Measurements from ENCODE around the gene RPLP1. TPM values are rescaled to one million over a fixed set of nuclear protein-coding genes. Genes with fewer than 3 reads are reported as not detected.
"Not testable (repeated sequence)": the region's sequence is repeated elsewhere in the genome, so short reads cannot be mapped to it uniquely, and the experiment has no call there.

Gene RPLP1
- polyA plus RNA-seq, 1 donor: 1,121 TPM

GRCh38 chr15:69433831-69434230, 18.8 kb upstream of the RPLP1 start:
- DNase-seq: no peak

- DNase-seq: no peak
Measured at GRCh38 chr15:69434238-69434637, 18.4 kb upstream of the RPLP1 start.

- no peak for DNase-seq
Measured at GRCh38 chr15:69434679-69435078, 17.9 kb upstream of the RPLP1 start.

GRCh38 chr15:69435985-69436384, 16.6 kb upstream of the RPLP1 start:
- DNase-seq: no peak

GRCh38 chr15:69436951-69437350, 15.7 kb upstream of the RPLP1 start:
- no peak for DNase-seq

- DNase-seq: no peak
Measured at GRCh38 chr15:69439623-69440022, 13.0 kb upstream of the RPLP1 start.

- DNase-seq: no peak
Measured at GRCh38 chr15:69443032-69443611, 9.5 kb upstream of the RPLP1 start.

- DNase-seq: no peak
Measured at GRCh38 chr15:69444686-69445085, 7.9 kb upstream of the RPLP1 start.

- DNase-seq: no peak
Measured at GRCh38 chr15:69446953-69447352, 5.7 kb upstream of the RPLP1 start.

- DNase-seq: not testable (repeated sequence)
Measured at GRCh38 chr15:69450221-69450620, 2.4 kb upstream of the RPLP1 start.

- no peak for DNase-seq
Measured at GRCh38 chr15:69450968-69451695, 1.5 kb upstream of the RPLP1 start.

GRCh38 chr15:69451951-69452691, 497 bp upstream of the RPLP1 start:
- peak; percentile 46 for DNase-seq

GRCh38 chr15:69454953-69455352, 2.3 kb downstream of the RPLP1 start:
- no peak for DNase-seq

GRCh38 chr15:69456208-69457166, 3.9 kb downstream of the RPLP1 start:
- no peak for DNase-seq

- DNase-seq: no peak
Measured at GRCh38 chr15:69457304-69458280, 5.0 kb downstream of the RPLP1 start.

GRCh38 chr15:69459066-69459465, 6.4 kb downstream of the RPLP1 start:
- DNase-seq: no peak

GRCh38 chr15:69460481-69460880, 7.9 kb downstream of the RPLP1 start:
- no peak for DNase-seq

GRCh38 chr15:69462030-69462492, 9.4 kb downstream of the RPLP1 start:
- no peak for DNase-seq

- DNase-seq: peak; percentile 98
Measured at GRCh38 chr15:69462493-69463181, 10.0 kb downstream of the RPLP1 start.

GRCh38 chr15:69463182-69463756, 10.7 kb downstream of the RPLP1 start:
- no peak for DNase-seq
